Measurements from ENCODE around the gene IFI35. TPM values are rescaled to one million over a fixed set of nuclear protein-coding genes. Genes with fewer than 3 reads are reported as not detected.

Gene IFI35
- total and polyA plus RNA-seq, 8 donors = 17.5 to 41.5 (median 19.6) TPM

GRCh38 chr17:42980274-42980765 is 26.3 kb upstream of the IFI35 start, which contains the start of gene RUNDC1:
Gene RUNDC1, plus strand, starts transcription at chr17:42980565. Its CDS starts 12 bp downstream, at chr17:42980577.
- peak; percentile 81 to 98 (median 94) for DNase-seq
- no peak for TF ChIP-seq CTCF (IDR thresholded peaks at IDR 0.05)
- Histone ChIP-seq H3K4me1 (peaks cover 15 to 48% of the 10 kb centered on the region in 2 donors), H3K27me3 (no peaks in the 10 kb centered on the region), H3K27ac (peak within 1 kb of the TSS; percentile 75 to 93), H3K4me3 (peak within 1 kb of the TSS; percentile 85 to 97), H3K36me3 (peaks cover 0 to 6% of the 10 kb centered on the region in 2 donors), H3K9me3 (no peaks in the 10 kb centered on the region)
- intact Hi-C loops (cut with DNase I) = no loop called here
- ATAC-seq = peak; percentile 94

- Histone ChIP-seq H3K4me1 (peaks cover 15 to 54% of the 10 kb centered on the region in 2 donors), H3K36me3 (peaks cover 0 to 10% of the 10 kb centered on the region in 2 donors), H3K9me3 (no peaks in the 10 kb centered on the region), H3K27ac (peak overlapping the region; percentile 75 to 93), H3K4me3 (peak overlapping the region; percentile 85 to 97), H3K27me3 (no peaks in the 10 kb centered on the region)
- ATAC-seq (peak; percentile 74), DNase-seq (peak; percentile 17 to 87 (median 54))
- intact Hi-C loops (cut with DNase I) = no loop called here
- no peak for TF ChIP-seq CTCF (IDR thresholded peaks at IDR 0.05)
Observed at GRCh38 chr17:42980766-42981397, 25.7 kb upstream of the IFI35 start.

- peak overlapping the region in 1 of 2 donors; percentile 97 for H3K4me3 ChIP-seq
- H3K27ac ChIP-seq = peak overlapping the region in 1 of 2 donors; percentile 93
- DNase-seq (no peak), ATAC-seq (no peak)
- peaks cover 0 to 23% of the 10 kb centered on the region in 2 donors for H3K36me3 ChIP-seq
- no peaks in the 10 kb centered on the region for H3K27me3 ChIP-seq
- intact Hi-C loops (cut with DNase I) = no loop called here
- TF ChIP-seq CTCF (IDR thresholded peaks at IDR 0.05) = no peak
- peaks cover 15 to 61% of the 10 kb centered on the region in 2 donors for H3K4me1 ChIP-seq
- no peaks in the 10 kb centered on the region for H3K9me3 ChIP-seq
Observed at GRCh38 chr17:42982266-42982665, 24.3 kb upstream of the IFI35 start.

DNA sequence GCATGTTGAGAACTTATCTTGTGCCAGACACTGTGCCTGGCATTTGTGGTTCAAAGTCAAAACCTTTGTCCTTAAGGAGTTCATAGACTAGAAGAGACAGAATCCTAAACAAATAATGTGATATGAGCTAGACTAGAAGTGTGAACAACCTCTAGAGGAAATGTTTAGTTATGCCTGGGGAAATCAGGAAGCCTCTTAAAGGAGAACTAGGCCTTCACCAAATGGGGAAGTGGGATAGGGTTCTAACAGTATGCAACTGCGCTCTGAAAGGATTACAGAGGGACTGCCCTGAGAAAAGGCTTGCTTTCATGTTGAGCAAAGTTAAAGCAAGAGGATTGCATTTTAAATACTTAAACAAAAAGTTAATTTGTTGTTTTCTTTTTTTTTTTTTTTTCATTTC is 21.4 kb upstream of the IFI35 start:
- Histone ChIP-seq H3K27me3 (no peaks in the 10 kb centered on the region), H3K36me3 (peaks cover 0 to 53% of the 10 kb centered on the region in 2 donors), H3K9me3 (no peaks in the 10 kb centered on the region), H3K4me3 (no peak overlapping the region), H3K4me1 (peaks cover 9 to 51% of the 10 kb centered on the region in 2 donors), H3K27ac (peak overlapping the region; percentile 30 to 86)
- TF ChIP-seq CTCF (IDR thresholded peaks at IDR 0.05) = no peak
- peak; percentile 24 for ATAC-seq
- intact Hi-C loops (cut with DNase I) = no loop called here
- no peak for DNase-seq

DNA sequence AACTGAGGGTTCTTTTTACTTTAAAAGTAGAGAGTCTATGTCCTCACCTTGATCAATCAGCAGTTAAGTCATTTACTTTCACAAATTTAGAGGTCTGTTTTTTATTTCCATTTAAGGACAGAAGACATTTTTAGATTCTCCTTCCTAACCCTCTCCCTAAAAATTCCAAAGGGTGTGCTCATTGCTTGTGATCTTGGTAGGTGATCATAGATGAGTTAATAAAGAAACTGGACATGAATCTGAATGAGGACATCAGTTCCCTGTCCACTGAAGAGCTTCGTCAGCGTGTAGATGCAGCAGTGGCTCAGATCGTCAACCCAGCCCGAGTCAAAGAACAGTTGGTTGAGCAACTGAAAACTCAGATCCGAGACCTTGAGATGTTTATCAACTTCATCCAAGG is 17.4 kb upstream of the IFI35 start:
- ATAC-seq (no peak), DNase-seq (no peak)
- peaks cover 0 to 92% of the 10 kb centered on the region in 2 donors for H3K36me3 ChIP-seq
- no peak for TF ChIP-seq CTCF (IDR thresholded peaks at IDR 0.05)
- no peak overlapping the region for H3K4me3 ChIP-seq
- H3K4me1 ChIP-seq = peaks cover 0 to 25% of the 10 kb centered on the region in 2 donors
- no peak overlapping the region for H3K27ac ChIP-seq
- intact Hi-C loops (cut with DNase I) = no loop called here
- H3K9me3 ChIP-seq = no peaks in the 10 kb centered on the region
- H3K27me3 ChIP-seq = no peaks in the 10 kb centered on the region
